Rectal smooth muscle tissue (tissue), 1 donor: ENCODE measurements around the gene HMG20B.

Experiments used
- H3K27ac ChIP-seq: one replicate; pipeline ENCODE4 v1.7.0; 2013; ENCODE audit warnings: low read depth, low read length, inconsistent platforms
- H3K27me3 ChIP-seq: one replicate; pipeline ENCODE4 v1.7.0; 2013; ENCODE audit warnings: low read length; ENCODE audit not compliant: control insufficient read depth, insufficient read depth
- H3K36me3 ChIP-seq: one replicate; pipeline ENCODE4 v1.7.0; 2013; ENCODE audit warnings: low read length; ENCODE audit not compliant: control insufficient read depth, insufficient read depth
- H3K4me1 ChIP-seq: one replicate; pipeline ENCODE4 v1.7.0; 2013; ENCODE audit warnings: low read length; ENCODE audit not compliant: control insufficient read depth, insufficient read depth
- H3K4me3 ChIP-seq: one replicate; pipeline ENCODE4 v1.7.0; 2013; ENCODE audit warnings: low read length
- H3K9ac ChIP-seq: one replicate; pipeline ENCODE4 v1.7.0; 2013; ENCODE audit warnings: low read length

Gene HMG20B

GRCh38 chr19:3618811-3619630 is 46.3 kb downstream of the HMG20B start:
- no peak overlapping the region for H3K27ac ChIP-seq
- peaks cover under 1% of the 10 kb centered on the region for H3K4me1 ChIP-seq
- peaks cover 12% of the 10 kb centered on the region for H3K36me3 ChIP-seq
- H3K9ac ChIP-seq = no peak overlapping the region
- no peaks in the 10 kb centered on the region for H3K27me3 ChIP-seq
- H3K4me3 ChIP-seq = no peak overlapping the region

- H3K27ac ChIP-seq = no peak overlapping the region
- no peaks in the 10 kb centered on the region for H3K4me1 ChIP-seq
- no peaks in the 10 kb centered on the region for H3K27me3 ChIP-seq
- H3K36me3 ChIP-seq = peaks cover 12% of the 10 kb centered on the region
- no peak overlapping the region for H3K9ac ChIP-seq
- no peak overlapping the region for H3K4me3 ChIP-seq
Observed at GRCh38 chr19:3619631-3620012, 46.9 kb downstream of the HMG20B start.

- H3K27ac ChIP-seq = no peak overlapping the region
- H3K27me3 ChIP-seq = no peaks in the 10 kb centered on the region
- H3K9ac ChIP-seq = no peak overlapping the region
- H3K4me3 ChIP-seq = no peak overlapping the region
- H3K36me3 ChIP-seq = peaks cover 12% of the 10 kb centered on the region
- peaks cover 4% of the 10 kb centered on the region for H3K4me1 ChIP-seq
Observed at GRCh38 chr19:3620145-3620816, 47.5 kb downstream of the HMG20B start.

GRCh38 chr19:3620817-3621547 is 48.2 kb downstream of the HMG20B start:
- Histone ChIP-seq H3K27ac (no peak overlapping the region), H3K4me1 (peaks cover 10% of the 10 kb centered on the region), H3K27me3 (no peaks in the 10 kb centered on the region), H3K9ac (no peak overlapping the region), H3K36me3 (peaks cover 12% of the 10 kb centered on the region), H3K4me3 (no peak overlapping the region)

- Histone ChIP-seq H3K27me3 (no peaks in the 10 kb centered on the region), H3K4me1 (peaks cover 10% of the 10 kb centered on the region), H3K4me3 (no peak overlapping the region), H3K27ac (no peak overlapping the region), H3K36me3 (peaks cover 12% of the 10 kb centered on the region), H3K9ac (no peak overlapping the region)
Observed at GRCh38 chr19:3621689-3622088, 48.9 kb downstream of the HMG20B start.

GRCh38 chr19:3622224-3622623 is 49.5 kb downstream of the HMG20B start:
- no peak overlapping the region for H3K27ac ChIP-seq
- no peak overlapping the region for H3K4me3 ChIP-seq
- H3K9ac ChIP-seq = no peak overlapping the region
- H3K27me3 ChIP-seq = no peaks in the 10 kb centered on the region
- peaks cover 12% of the 10 kb centered on the region for H3K36me3 ChIP-seq
- H3K4me1 ChIP-seq = peaks cover 10% of the 10 kb centered on the region

GRCh38 chr19:3623716-3624115 is 51.0 kb downstream of the HMG20B start:
- Histone ChIP-seq H3K4me1 (peaks cover 10% of the 10 kb centered on the region), H3K27me3 (no peaks in the 10 kb centered on the region), H3K27ac (no peak overlapping the region), H3K36me3 (peaks cover 12% of the 10 kb centered on the region), H3K4me3 (no peak overlapping the region), H3K9ac (no peak overlapping the region)

GRCh38 chr19:3625996-3626472 is 53.3 kb downstream of the HMG20B start:
- Histone ChIP-seq H3K9ac (peak overlapping the region; percentile 94), H3K4me1 (peaks cover 10% of the 10 kb centered on the region), H3K27me3 (no peaks in the 10 kb centered on the region), H3K36me3 (peaks cover 3% of the 10 kb centered on the region), H3K4me3 (peak overlapping the region; percentile 91), H3K27ac (peak overlapping the region; percentile 98)

GRCh38 chr19:3626473-3627350 is 54.0 kb downstream of the HMG20B start, which contains the start of gene CACTIN:
Gene CACTIN, minus strand, starts transcription at chr19:3626790. Its CDS starts 28 bp downstream, at chr19:3626762.
- H3K36me3 ChIP-seq = peaks cover 7% of the 10 kb centered on the region
- H3K27ac ChIP-seq = peak within 1 kb of the TSS; percentile 98
- H3K9ac ChIP-seq = peak within 1 kb of the TSS; percentile 94
- H3K4me3 ChIP-seq = peak within 1 kb of the TSS; percentile 91
- no peaks in the 10 kb centered on the region for H3K27me3 ChIP-seq
- peaks cover 10% of the 10 kb centered on the region for H3K4me1 ChIP-seq

GRCh38 chr19:3627351-3627723 is 54.6 kb downstream of the HMG20B start:
- peaks cover 10% of the 10 kb centered on the region for H3K4me1 ChIP-seq
- no peak overlapping the region for H3K9ac ChIP-seq
- H3K4me3 ChIP-seq = peak overlapping the region; percentile 43
- H3K27ac ChIP-seq = no peak overlapping the region
- peaks cover 8% of the 10 kb centered on the region for H3K36me3 ChIP-seq
- H3K27me3 ChIP-seq = no peaks in the 10 kb centered on the region
